Pulmonary artery endothelial cell (primary cell): ENCODE data around the gene ACTN4. TPM values are rescaled to one million over a fixed set of nuclear protein-coding genes. Genes with fewer than 3 reads are reported as not detected.
A peak's percentile ranks its signal among the peaks of the same experiment; 100 is the strongest.

Source experiments
- DNase-seq: peaks from one replicate; pipeline ENCODE4 v3.0.0-alpha.2; 2011; ENCODE audit warnings: low read depth, low spot score
- total RNA-seq: library from RNA; depleted of rRNA; stranded (reverse); fragments of >200 nt; gene quantifications from 2 replicates; pipeline ENCODE4 v1.2.3, GENCODE V29; 2014

Gene ACTN4
- total RNA-seq, 1 donor from 2014 or later, result 287 TPM

DNA sequence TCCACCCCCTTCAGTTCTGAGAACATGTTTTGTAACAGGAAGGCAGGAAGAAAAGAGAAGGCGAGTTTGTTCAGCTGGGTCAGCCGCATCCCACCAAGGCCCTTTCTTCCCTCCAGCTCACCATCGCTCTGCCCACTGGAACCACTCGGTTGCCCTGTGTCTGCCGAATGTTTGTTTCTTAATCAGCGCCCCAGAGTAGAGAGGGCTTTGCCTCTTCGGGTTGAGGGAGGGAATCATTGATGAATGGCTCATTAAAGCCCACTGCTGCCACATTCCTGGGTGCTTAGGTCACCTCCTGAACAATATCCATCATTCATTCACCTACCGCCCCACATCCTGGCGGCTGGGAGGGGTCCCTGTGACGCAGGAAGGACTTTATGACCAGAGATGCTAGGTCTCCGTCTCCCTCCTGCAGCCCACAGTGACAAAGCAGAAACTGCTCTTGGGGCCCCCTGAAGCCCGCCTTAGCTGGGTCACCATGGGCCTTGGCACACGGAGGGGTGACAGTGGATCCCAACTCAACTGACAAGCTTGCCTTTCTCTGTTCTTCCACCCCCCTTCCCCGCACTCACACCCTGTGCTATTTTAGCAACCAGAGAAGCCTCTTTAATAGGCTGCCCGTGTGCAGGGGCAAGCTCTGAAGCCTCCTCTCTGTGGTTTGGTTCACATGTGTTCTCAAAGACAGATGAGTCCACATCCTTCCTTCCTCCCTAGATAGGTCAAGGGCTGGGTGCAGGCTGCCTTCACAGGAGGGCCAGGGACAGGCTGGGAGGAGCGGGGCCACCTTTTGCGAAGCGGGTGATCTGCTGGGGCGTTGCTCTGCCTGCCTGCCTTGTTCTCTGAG, 46.2 kb downstream of the ACTN4 start:
- DNase-seq, result peak; percentile 36

DNA sequence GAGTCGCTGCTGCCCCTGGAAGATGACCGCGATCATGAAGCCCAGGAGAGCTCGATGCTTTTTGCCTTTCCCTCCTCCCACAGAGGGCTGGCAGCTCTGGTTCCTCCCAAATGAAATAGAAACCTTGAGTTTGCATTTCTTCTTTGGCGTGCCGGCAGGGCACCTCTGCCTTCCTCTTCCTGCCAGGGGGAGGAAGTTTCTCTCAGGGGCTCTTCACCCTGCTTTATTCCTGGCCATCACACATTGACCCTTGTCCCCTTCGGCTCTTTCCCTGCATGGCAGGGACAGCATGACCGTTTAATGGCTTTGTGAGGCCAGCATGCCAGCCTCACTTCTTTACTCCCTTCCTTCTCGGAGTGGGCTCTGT, 47.9 kb downstream of the ACTN4 start:
- DNase-seq, result no peak

DNA sequence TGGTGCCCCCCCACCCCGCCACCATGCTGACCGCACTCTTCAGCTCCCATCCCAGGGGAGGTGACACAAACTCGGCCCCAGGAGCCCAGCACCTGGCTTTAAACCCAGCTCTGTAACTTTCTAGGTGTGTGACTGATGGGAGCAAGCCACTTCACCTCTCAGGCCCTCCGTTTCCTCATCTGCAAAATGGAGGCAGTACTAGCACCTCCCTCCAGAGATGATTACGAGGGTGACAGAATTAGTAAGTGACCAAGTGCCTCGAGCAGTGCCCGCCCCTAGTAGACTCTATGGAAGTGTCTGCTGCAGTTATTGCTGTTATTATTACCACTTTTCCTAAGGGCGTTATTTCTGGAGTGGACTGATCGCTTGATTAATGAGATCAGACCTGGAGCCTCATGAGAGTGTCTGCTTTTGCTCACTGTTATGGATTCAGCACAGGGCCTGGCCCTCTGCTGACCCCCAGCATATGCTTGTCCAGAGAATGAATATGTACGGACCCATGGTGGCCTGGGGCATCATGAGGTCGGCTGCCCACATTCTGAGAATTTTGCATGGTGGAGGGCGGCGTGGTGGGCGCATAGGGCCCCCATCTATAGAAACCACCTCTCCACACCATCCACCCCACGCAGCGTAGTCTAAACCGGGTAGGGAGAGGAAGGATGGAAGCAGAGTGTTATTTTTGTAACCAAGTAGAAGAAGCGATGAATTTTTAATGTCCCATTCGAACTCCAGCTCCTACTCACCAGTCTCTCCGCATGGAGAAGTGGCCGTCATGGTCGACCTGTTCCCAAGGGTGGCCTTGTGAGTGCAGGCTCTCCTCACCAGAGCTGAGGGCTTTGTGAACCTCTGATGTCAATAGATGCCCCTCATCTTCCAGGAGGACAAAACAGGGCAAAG, 48.6 kb downstream of the ACTN4 start:
- no peak for DNase-seq

DNA sequence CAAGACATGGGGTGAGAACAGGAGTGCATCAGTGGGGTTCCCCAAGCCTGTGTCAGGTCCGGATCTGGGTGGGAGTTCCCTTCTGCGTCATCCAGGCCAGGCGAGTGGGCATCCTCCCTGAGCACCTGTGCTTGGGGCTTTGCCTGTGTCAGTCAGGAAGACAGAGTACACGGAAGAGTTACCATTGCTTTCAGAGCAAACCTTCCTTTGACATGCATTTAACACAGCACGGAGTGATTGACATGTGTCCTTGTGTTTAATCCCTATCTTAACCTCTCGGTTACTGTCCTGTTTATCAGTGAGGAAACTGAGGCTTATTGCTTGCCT, 49.2 kb downstream of the ACTN4 start:
- no peak for DNase-seq

DNA sequence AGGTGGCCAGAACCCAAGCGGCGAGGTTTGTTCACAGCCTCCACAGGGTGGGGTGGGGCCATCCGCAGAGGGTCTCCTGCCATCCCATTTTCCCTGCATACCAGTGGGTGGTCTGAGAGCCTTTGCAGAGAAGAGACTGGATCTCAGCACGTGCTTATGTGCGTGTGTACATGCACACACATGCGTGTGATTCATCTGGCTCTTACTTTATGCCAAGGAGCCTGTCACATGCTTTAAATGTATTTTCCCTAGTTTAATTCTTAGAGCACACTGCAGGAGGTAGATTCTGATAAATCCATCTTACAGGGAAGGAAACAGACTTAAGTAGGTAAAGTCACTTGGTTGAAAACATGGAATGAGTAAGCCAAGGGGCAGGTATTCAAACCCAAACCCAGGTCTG, 49.7 kb downstream of the ACTN4 start:
- DNase-seq, result no peak

DNA sequence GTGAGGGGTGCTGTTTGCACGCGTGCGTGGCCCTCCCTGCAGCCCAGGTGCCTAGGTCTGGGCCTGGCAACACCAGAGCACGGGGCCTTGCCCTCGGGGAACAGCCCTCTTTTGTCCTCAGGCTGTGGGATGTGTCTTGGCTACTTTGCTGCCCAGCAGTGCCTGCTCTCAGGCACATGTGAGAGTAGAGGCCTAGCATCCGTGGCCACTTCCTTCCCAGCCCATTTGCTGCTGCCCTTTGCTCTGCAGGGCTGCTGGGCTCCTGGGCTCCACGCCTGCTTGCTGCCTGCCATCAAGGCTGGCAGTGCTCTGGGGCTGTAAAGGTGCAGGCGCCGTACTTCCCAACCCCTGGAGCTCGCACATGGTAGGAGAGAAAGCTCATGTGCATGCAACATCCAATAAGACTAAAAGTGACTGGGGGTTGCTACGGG, 50.2 kb downstream of the ACTN4 start:
- DNase-seq, result no peak

DNA sequence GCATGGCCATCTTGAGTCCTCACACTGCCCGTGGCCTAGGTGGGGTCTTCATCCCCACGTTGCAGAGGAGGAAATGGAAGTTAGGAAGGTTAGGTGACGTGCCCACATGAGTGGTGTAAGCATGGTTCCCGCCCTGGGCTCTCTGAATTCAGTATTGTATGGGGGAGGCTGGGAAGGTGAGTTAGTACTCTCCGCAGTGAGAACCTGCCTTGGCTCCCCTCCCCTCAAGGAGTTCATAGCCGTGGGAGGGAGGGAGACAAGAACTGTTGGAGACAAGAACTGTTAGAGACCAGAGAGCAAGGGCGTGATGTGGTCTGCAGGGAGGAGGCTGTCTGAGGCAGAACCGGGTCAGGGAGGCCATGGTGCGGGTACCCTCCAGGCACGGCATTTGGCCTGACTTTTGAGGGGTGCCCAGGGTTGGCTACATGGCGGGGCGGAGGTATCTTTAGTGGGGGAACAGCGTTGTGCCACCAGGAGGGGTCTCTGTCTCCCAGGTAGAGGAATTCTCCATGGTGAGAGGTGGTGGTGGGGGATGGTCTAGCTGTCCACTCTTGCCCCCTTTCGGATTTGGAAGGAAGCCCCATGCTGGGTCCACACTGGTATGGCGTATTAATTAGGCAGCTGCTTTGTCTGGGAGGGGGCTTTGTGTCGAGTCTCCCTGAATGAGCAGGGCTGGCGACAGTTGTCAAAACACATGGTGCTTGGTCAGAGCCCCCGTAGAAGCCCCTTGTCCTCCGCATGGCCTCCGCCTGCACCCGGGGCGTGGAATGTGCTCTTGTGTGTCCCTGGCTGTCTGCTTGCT, 51.0 kb downstream of the ACTN4 start:
- DNase-seq, result no peak

DNA sequence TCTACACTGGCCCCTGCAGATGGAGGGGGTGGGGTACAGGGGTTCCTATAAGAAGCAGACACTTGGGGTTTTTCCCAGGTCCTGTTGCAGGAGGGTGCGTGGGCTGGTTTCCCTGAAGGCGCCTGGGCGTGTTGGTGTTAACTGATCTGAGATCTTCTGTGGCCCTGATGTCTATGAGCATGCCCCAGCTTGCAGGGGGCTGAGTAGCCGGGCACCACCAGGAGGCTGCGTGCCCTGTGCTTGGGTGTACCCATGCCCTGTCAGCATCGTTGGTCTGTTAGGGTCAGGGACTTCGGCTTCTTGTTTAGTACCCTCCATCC, 51.5 kb downstream of the ACTN4 start:
- no peak for DNase-seq

DNA sequence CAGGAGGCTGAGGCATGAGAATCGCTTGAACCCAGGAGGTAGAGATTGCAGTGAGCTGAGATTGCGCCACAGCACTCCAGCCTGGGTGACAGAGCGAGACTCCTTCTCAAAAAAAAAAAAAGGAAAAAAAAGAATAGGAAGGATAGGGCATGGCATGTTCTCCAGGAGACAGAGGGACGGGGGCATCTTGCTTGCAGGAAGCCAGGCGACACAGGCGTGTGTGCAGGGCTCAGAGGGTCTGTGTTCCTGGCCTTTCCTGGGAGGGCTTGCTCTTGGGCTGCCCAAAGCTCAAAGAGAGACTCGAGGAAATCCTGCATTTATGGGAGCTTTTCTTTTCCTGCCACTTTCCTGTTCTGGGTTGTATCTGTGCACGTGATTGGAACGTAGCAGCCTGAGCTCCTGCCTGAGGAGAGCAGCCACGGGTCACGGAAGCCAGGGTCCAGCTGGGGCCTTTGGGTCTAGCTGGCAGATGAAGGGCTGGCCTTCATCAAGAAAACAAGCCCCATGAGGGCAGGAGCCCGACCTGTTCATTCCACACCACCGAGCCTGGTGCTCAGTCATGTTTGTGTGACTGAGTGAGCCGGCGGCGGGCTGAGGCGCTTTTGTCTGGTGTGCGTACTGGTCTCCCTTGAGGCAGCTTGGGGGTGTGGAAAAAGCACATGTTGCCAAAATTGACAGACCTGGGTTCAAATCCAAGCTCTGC, 52.3 kb downstream of the ACTN4 start:
- no peak for DNase-seq

DNA sequence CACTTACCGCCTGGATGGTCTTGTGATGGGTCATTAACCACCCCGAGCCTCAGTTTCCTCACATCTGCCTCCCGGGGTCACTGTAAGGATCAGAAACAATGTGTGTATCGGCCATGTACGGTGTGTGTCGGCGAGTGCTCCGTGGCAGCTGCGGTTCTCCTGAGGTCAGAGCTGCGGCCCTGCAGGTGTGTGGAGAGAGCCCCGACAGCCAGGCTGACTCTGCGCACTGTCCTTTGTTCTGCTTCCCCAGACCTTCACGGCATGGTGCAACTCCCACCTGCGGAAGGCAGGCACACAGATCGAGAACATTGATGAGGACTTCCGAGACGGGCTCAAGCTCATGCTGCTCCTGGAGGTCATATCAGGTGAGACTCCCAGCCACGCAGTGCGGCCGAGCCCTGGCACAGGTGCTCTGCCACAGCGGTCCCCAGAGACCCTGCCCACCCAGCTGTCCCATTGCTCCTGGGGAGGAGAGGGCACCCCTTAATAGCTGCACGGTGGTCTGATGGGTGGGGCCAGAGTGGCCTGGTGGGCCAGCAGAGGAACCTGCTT, 53.0 kb downstream of the ACTN4 start:
- DNase-seq, result no peak

DNA sequence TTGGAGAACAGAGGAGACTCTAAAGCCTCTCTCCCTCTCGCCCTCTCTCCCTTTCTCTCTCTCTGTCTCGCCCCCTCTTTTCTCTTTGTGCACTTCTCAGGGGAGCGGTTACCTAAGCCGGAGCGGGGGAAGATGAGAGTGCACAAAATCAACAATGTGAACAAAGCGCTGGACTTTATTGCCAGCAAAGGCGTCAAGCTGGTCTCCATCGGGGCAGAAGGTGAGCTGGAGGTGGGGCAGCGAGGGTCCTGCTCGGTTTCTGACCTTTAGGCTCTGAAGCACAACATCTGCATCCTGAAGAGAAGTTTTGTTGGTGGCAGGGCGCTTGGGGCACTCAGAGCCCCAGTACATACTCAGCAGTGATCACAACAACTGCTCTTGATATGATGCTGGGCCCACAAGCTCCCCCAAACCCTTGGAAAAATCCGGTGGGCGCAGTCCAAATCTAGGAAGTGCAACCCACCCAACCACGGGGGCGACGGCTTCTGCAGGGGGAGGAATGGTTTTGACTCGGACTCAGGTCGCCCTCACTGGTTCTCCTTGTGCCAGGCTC, 53.5 kb downstream of the ACTN4 start:
- DNase-seq, result no peak

DNA sequence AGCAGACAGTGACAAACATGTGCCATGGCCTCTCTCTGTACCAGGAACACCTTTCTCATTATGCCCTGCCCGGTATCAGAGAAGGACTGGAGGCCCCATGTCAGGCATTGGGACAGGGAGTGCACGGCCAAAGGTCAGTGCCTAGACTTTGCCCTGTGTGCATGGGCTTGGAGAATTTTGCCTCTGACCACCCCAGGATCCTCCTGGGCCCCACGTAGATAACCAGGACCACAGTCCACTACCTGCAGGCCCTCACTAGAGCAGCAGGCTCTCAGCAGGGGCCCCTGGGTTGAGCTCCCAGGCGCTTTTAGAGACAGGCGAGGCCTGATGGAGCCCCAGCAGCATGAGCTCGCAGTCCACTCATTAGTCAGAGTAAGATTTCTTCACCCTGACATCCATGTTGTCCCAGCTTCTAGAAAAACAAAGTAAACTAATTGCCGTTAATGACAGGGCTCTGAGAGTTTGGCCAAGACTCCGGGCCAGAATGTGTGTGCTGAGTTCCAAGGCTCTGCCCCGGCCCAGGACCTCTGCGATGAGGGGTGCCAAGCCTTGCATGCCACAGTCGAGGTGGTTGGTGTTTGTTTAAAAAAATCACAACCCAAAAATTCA, 54.1 kb downstream of the ACTN4 start:
- DNase-seq, result no peak

DNA sequence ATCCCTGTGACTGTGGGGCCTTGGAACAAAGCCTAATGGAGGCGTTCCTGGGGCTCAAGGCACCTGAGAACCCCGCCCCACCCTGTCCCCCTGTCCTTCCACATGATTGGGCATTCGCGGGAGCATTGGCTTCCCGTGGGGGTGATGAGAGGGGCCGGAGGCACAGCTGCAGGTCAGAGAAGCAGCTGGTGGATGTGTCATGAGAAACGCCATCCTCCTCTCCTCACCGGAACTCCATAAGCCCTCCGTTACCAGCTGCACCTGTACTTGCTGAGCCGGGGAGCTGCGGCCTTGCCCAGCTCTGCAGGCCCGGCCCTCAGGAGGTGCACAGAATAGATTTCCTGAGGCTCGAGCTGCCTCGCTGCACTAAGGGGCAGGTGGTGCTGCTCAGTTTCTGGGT, 54.8 kb downstream of the ACTN4 start:
- DNase-seq, result no peak

DNA sequence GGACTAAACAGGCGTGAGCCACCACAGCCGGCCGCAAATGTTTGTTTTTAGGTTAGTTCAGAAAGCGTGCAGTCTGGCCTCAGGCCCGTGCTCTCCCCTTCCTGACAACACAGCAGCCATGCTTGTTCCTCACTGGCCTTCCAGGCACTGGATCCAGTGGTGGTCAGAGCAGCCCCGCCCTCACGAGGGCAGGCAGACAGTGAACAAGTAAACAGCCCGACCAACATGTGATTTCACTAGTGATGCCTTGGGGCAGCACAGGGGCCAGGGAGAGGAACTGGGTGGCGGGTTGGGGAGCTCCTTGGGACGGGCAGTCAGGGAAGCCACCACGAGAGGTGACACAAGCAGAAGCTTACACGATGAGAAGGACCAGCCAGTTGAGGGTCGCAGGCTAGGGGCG, 56.1 kb downstream of the ACTN4 start:
- DNase-seq, result no peak

DNA sequence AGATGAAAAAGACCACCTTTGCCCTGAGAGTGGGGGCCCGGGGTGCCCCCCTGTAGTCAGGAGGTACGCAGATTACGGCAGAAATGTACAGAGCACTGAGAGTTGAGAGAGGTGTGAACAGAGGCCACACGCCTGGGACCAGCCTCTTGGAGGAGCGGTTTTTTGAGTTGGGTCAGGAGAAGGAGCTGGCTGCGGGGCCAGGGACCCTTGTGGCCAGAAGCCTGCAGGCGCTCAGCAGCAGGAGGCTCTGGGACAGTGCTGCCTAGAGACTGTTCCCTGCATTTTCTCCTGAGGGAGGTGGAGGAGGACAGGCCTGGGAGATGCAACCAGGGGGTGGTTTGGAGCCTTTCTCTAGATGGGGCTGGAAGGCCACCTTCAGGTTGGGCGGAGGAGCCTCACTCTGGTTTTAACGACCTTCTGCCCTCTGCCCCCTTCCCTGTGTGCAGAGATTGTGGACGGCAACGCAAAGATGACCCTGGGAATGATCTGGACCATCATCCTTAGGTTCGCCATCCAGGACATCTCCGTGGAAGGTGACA, 57.1 kb downstream of the ACTN4 start:
- DNase-seq, result no peak

DNA sequence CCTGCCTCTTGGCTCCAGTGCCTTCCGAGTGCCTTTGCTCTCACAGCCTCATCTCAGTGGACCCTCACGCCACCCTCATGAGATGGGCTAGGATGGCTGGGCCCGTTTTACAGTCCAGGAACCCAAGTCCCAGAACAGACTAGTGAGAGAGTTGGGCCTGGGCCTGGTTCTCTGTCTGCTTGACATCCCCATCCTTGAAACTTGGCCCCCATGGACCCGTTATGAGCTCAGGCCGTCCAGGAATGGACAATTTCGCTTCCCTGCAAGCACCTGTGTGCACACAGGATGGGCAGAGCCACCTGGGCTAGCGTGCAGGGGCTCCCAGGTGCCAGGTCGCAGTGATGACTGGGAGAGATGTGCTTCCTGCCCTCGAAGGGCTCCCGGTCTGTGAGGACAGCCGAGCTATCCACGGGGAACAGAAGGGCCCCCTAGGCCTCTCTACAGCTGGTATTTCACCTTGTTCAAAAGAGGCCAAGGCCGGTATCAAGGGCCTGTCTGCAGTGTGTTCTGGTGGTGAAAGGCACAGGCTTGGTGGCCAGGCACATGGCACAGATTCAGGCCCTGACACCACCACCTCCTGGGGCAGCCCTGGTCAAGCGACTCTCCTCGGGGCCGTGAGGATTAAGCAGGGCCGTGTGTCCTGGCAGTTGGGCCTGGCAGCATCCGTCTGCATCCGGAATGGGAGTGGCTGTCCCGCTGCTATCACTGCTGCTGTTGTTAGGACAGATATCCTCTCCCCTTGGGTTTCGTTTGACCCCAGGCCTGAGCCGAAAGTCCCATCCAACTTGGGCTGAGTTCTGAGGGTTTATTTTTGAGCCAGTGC, 58.0 kb downstream of the ACTN4 start:
- no peak for DNase-seq

DNA sequence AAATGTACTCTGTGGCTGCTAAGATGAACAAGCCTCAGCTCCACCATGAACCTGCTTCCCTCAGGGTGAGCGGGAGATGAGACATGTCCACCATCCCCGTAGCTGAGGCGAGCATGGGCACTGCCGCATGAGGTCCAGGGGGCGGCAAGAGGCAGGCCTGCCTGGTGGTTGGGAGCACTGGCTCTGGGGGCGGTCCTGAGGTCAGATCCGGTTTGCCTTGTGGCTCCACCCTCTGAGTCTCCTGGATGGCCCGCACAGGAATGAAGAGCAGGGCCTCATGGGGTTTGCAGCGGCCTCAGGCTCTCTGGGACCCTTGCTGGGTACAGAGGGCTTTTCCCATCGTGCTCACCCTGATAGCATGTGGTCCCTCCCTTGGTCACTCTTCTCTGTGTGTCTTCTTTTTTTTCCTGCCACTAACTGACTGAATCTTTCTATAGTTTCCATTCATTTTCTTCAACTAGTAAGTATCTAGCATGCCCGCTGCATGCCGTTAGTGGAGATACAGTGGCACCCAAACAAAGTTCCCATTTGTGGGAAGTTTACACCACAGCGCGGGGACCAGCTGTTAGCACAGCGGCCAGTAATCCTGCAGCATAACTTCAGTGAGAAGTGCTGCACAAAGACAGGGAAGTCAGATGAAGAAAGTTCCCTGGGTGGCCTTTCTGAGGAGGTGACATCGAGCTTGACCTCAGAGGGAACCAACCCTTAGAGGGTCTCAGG, 59.5 kb downstream of the ACTN4 start:
- no peak for DNase-seq

DNA sequence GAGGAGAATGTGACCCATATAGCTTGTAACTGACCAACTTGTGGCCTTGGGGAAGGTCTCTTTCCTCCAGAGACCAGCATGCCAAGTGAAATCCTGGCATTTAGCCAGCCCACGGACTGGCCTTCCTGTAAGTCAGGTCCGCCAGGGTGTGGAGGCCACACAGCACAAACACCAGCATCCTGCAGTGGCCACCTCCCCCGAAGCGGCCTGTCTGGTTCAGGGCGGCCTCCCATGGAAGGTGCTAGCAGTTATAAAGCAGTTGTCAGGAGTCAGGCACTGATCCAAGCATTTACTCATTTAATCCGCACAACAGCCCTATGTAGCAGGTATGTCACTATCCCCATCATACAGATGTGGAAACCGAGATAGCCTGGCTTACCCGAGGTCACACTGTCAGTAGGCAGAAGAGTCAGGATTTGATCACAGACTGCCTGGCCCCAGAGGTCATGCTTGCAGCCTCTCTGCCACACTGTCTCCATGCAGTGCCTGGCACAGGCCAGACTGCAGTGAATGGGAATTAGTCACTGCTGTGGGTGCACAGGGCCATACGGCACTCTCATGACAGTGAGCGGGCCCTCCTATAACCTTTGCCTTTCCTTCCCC, 60.2 kb downstream of the ACTN4 start:
- peak; percentile 85 for DNase-seq
